GM19395 (cell line): ENCODE results near the gene ACSL1.
"Not testable (repeated sequence)": the region's sequence is repeated elsewhere in the genome, so short reads cannot be mapped to it uniquely, and the experiment has no call there.

Experiments used
- ATAC-seq: cut with Tn5 transposase; IDR thresholded peaks from one replicate; pipeline ENCODE4 v1.9.1; 2021; ENCODE audit warnings: mild to moderate bottlenecking, moderate library complexity; ENCODE audit not compliant: unreplicated experiment

ACSL1 gene

GRCh38 chr4:184762100-184762499, 63.7 kb downstream of the ACSL1 start:
- ATAC-seq = peak; percentile 95

- no peak for ATAC-seq
Measured at GRCh38 chr4:184760681-184761080, 65.1 kb downstream of the ACSL1 start.

GRCh38 chr4:184757810-184758209, 68.0 kb downstream of the ACSL1 start:
- no peak for ATAC-seq

- ATAC-seq = no peak
Measured at GRCh38 chr4:184756399-184756798, 69.4 kb downstream of the ACSL1 start.

GRCh38 chr4:184755278-184755677, 70.5 kb downstream of the ACSL1 start:
- ATAC-seq = no peak

GRCh38 chr4:184752496-184753275, 73.1 kb downstream of the ACSL1 start:
- no peak for ATAC-seq

- ATAC-seq = no peak
Measured at GRCh38 chr4:184751585-184751956, 74.2 kb downstream of the ACSL1 start.

GRCh38 chr4:184750926-184751584, 74.7 kb downstream of the ACSL1 start:
- no peak for ATAC-seq

GRCh38 chr4:184748251-184748652, 77.5 kb downstream of the ACSL1 start:
- ATAC-seq = no peak

GRCh38 chr4:184747034-184747830, 78.5 kb downstream of the ACSL1 start:
- ATAC-seq = no peak

- peak; percentile 73 for ATAC-seq
Measured at GRCh38 chr4:184745831-184746795, 79.7 kb downstream of the ACSL1 start.

GRCh38 chr4:184744236-184744635, 81.5 kb downstream of the ACSL1 start:
- ATAC-seq = no peak

- no peak for ATAC-seq
Measured at GRCh38 chr4:184743650-184744049, 82.1 kb downstream of the ACSL1 start.

- not testable (repeated sequence) for ATAC-seq
Measured at GRCh38 chr4:184741651-184742050, 84.1 kb downstream of the ACSL1 start.

- no peak for ATAC-seq
Measured at GRCh38 chr4:184740980-184741391, 84.8 kb downstream of the ACSL1 start.

GRCh38 chr4:184739575-184739974, 86.2 kb downstream of the ACSL1 start:
- not testable (repeated sequence) for ATAC-seq

- no peak for ATAC-seq
Measured at GRCh38 chr4:184734758-184735157, 91.0 kb downstream of the ACSL1 start.

GRCh38 chr4:184733654-184734524, 91.9 kb downstream of the ACSL1 start, which contains the start of gene CENPU:
Gene CENPU (minus strand): TSS chr4:184734096. CDS start chr4:184734062, 34 bp downstream.
- peak; percentile 92 for ATAC-seq

- no peak for ATAC-seq
Measured at GRCh38 chr4:184732126-184732525, 93.6 kb downstream of the ACSL1 start.
